Effector memory CD4-positive, alpha-beta T cell (primary cell): ENCODE data around the gene PPP2R3A.
"Not testable (repeated sequence)": the region's sequence is repeated elsewhere in the genome, so short reads cannot be mapped to it uniquely, and the experiment has no call there.

Experiments used
- DNase-seq, 3 donors: peaks; one replicate each; pipeline ENCODE4 v3.0.0-alpha.2; 2020
- H3K27ac ChIP-seq: 2 replicates; pipeline ENCODE4 v1.7.0; 2013; ENCODE audit warnings: mild to moderate bottlenecking, low read length, moderate library complexity; ENCODE audit not compliant: insufficient read depth, poor library complexity, severe bottlenecking
- H3K27me3 ChIP-seq: replicated peaks from 2 replicates; pipeline ENCODE4 v1.7.0; 2013; ENCODE audit warnings: mild to moderate bottlenecking, low read length; ENCODE audit not compliant: insufficient read depth, control insufficient read depth, poor library complexity, severe bottlenecking
- H3K36me3 ChIP-seq: 2 replicates; pipeline ENCODE4 v1.7.0; 2013; ENCODE audit warnings: mild to moderate bottlenecking, low read length, moderate library complexity; ENCODE audit not compliant: control insufficient read depth, insufficient read depth
- H3K4me1 ChIP-seq: 2 replicates; pipeline ENCODE4 v1.7.0; 2013; ENCODE audit warnings: low read length, mild to moderate bottlenecking; ENCODE audit not compliant: control insufficient read depth, insufficient read depth, poor library complexity, severe bottlenecking
- H3K4me3 ChIP-seq: 2 replicates; pipeline ENCODE4 v1.7.0; 2013; ENCODE audit warnings: low read length, low read depth, mild to moderate bottlenecking; ENCODE audit not compliant: insufficient read depth, poor library complexity, severe bottlenecking
- H3K9me3 ChIP-seq: 2 replicates; pipeline ENCODE4 v1.7.0; 2013; ENCODE audit warnings: mild to moderate bottlenecking, low read length, moderate library complexity; ENCODE audit not compliant: control insufficient read depth

The PPP2R3A gene

DNA sequence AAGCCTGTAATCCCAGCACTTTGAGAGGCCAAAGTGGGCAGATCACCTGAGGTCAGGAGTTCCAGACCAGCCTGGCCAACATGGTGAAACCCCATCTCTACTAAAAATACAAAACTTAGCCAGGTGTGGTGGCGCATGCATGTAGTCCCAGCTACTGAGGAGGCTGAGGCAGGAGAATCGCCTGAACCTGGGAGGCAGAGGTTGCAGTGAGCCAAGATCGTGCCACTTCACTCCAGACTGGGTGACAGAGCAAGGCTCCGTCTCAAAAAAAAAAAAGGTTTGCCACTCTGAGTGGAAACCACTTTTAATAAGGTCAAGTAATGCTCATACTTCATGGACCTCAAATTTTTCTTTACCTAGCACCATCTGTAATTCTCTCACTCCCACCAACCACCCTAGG is 178.9 kb downstream of the PPP2R3A start:
- DNase-seq, H3K4me3 ChIP-seq, H3K36me3 ChIP-seq, H3K4me1 ChIP-seq, H3K27ac ChIP-seq, H3K9me3 ChIP-seq, H3K27me3 ChIP-seq: not testable (repeated sequence)

DNA sequence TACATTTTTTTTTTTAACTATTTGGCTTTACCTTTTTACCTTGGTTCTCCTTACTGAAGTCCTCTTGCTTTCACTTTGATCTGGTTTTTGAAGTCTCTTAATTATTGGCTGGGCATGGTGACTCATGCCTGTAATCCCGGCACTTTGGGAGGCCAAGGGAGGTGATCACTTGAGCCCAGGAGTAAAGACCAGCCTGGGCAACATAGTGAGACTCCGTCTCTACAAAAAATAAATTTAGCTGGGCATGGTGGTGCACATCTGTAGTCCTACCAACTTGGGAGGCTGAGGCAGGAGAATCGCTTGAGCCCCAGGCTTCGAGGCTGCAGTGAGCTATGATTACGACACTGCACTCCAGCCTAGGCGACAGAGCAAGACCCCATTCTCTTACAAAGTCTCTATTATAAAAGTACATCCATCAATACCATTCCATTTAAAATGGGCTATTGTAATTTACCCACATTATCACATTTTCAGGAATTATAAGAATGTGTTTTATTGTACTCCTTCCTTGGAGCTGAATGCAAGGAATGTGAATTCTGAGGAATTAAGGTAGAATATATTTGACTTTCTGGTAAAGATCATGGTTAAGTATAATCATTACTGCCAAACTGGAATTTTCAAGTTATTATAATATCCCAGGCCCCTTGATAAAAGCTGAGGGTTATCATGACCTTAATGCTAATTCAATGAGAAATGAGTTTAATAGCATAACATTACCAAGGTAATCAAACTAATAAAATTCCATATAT is 181.6 kb downstream of the PPP2R3A start:
- Histone ChIP-seq H3K9me3 (no peaks in the 10 kb centered on the region), H3K4me3 (no peak overlapping the region), H3K27me3 (no peaks in the 10 kb centered on the region), H3K27ac (no peak overlapping the region), H3K4me1 (no peaks in the 10 kb centered on the region), H3K36me3 (peaks cover 12% of the 10 kb centered on the region)
- DNase-seq: no peak

DNA sequence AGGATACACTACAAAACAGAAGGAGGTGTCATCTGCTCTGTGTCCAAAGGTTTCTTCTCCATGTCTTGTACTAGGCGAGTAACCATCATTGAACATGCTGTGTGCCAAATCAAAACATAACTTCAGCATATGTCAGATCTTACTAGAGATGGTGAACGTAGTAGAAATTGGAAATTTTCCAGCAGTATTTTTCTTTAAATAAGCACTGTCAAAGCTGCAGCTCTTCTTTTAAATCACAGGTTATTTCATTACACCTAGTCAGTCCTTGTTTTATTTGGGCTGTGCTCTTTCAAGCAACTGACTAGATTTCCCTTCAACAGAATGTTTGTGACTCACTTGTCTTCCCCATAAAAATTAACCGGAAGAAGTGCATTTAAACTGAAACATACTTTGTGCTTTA is 184.1 kb downstream of the PPP2R3A start:
- no peak overlapping the region for H3K27ac ChIP-seq

DNA sequence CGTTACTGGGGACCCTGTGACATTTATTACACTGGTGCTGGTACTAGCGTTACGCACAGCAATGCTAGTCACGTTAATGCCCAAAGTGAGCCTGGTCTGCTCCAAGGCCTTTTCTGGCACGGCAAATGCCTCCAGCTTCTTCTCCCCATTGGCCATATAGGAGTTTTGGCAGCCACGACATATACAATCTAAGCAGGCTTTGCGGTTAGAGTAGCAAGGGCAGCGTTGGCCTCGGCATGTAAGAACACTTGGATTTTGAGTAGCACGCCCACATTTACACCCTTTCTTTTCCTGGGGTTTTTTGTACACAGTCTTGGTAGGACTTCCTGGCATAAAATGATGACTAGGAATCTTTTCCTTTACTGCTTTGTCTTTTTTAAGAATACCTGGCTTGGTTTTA is 185.7 kb downstream of the PPP2R3A start:
- Histone ChIP-seq H3K4me3 (no peak overlapping the region), H3K9me3 (no peaks in the 10 kb centered on the region), H3K4me1 (peaks cover 11% of the 10 kb centered on the region), H3K27me3 (no peaks in the 10 kb centered on the region), H3K27ac (no peak overlapping the region), H3K36me3 (peaks cover 19% of the 10 kb centered on the region)
- no peak for DNase-seq

More for the DNA sequence above, 184.1 kb downstream of the PPP2R3A start:
- Histone ChIP-seq H3K9me3 (no peaks in the 10 kb centered on the region), H3K4me3 (no peak overlapping the region), H3K36me3 (peaks cover 19% of the 10 kb centered on the region), H3K27me3 (no peaks in the 10 kb centered on the region), H3K4me1 (peaks cover 1% of the 10 kb centered on the region)
- no peak for DNase-seq

DNA sequence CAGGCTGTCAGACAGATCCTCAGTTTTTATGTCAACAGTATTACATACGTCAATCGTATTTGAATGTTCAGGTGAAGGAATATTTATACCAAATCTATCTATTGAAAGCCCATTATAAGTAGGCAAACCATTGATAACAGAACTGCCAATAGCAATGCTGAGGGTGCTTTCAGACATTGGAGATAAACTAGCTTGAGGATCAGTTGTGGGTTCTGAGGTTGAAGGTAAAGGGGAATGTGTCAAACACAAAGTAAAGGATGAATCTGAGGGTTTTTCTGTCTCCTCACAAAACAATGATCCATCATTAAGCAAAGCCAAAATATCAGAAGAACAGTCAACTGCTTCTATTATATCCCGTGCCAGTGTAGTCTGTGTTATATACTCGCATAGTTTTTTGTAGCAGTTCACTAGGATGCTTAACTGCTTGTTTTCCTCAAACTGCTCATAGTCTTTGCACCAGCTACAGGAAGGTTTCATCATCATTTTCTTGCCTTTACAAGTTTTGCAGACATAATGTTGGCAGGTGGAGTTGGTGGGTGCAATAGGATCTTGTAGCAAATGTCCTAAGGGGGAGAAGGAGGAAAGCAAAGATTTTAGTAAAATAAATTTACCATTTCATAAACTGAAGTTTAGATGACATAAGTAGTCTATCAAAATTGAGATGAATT is 186.8 kb downstream of the PPP2R3A start:
- H3K4me3 ChIP-seq: no peak overlapping the region
- H3K27me3 ChIP-seq: no peaks in the 10 kb centered on the region
- H3K4me1 ChIP-seq: peaks cover 15% of the 10 kb centered on the region
- no peak for DNase-seq
- no peak overlapping the region for H3K27ac ChIP-seq
- H3K36me3 ChIP-seq: peaks cover 19% of the 10 kb centered on the region
- H3K9me3 ChIP-seq: no peaks in the 10 kb centered on the region

DNA sequence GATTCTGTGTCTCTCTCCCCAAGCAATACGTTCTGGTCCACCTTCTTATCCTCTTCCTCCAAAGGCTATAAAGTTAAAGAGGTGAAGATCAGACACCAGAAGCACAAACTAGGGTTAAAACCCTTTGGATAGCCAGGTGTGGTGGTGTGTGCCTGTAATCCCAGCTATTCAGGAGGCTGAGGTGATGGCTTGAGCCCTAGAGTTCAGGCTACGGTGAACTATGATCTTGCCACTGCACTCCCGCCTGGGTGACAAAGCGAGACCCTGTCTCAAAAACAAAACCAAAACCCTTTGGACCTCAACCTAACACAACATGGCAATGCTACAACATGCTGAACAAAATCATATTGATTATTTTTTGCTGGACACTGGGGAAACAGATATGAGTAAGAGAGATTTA is 187.4 kb downstream of the PPP2R3A start:
- H3K27ac ChIP-seq: no peak overlapping the region
- H3K9me3 ChIP-seq: no peaks in the 10 kb centered on the region
- H3K36me3 ChIP-seq: peaks cover 19% of the 10 kb centered on the region
- peaks cover 15% of the 10 kb centered on the region for H3K4me1 ChIP-seq
- no peak for DNase-seq
- H3K4me3 ChIP-seq: no peak overlapping the region
- no peaks in the 10 kb centered on the region for H3K27me3 ChIP-seq

DNA sequence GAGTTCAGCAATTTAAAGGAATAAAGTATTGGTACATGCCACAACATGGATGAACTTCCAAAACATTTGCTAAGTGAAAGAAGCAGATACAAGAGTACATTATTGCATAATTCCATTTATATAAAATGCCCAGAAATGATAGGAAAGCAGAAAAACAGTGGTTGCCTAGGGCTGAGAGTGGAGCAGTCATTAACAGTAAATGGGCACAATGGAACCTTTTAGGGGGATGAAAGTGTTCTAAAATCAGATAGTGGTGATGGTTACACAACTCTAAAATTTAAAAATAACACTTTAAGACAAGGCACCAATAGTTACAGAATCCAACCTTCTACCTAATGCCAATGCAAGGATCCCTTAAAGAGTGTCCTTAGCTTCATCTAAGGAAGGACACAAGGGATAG is 196.0 kb downstream of the PPP2R3A start:
- Histone ChIP-seq H3K4me1 (peaks cover 4% of the 10 kb centered on the region), H3K27me3 (no peaks in the 10 kb centered on the region), H3K36me3 (no peaks in the 10 kb centered on the region), H3K9me3 (no peaks in the 10 kb centered on the region), H3K27ac (no peak overlapping the region), H3K4me3 (no peak overlapping the region)
- no peak for DNase-seq

DNA sequence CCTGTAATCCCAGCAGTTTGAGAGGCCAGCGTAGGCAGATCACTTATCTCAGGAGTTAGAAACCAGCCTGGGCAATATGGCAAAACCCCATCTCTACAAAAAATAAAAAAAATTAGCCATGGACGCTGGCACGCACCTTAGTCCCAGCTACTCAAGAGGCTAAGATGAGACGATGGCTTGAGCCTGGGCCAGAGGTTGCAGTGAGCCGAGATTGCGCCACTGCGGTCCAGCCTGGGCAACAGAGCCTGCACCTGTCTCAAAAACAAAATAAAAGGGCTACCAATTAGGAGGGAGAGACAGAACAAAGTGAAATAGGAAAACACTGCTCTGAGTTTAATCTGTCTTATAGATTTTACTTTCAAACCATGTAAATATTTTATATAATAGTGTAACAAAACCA is 196.8 kb downstream of the PPP2R3A start:
- H3K4me3 ChIP-seq: no peak overlapping the region
- DNase-seq: no peak

DNA sequence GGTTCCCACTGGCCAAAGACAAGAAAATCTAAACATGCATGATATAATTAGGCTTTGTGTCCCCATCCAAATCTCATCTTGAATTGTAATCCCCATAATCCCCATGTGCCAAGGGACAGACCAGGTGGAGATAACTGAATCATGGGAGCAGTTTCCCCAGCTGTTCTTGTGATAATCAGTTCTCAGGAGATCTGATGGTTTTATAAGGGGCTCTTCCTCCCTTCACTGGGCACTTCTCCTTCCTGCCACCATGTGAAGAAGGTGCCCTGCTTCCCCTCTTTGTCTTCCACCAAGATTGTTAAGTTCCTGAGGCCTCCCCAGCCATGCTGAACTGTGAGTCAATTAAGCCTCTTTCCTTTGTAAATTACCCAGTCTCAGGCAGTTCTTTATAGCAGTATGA is 198.1 kb downstream of the PPP2R3A start:
- not testable (repeated sequence) for DNase-seq, H3K4me1 ChIP-seq, H3K27me3 ChIP-seq, H3K27ac ChIP-seq, H3K9me3 ChIP-seq, H3K4me3 ChIP-seq, H3K36me3 ChIP-seq

More for the DNA sequence above, 196.8 kb downstream of the PPP2R3A start:
- Histone ChIP-seq H3K4me1 (peaks cover 3% of the 10 kb centered on the region), H3K9me3 (no peaks in the 10 kb centered on the region), H3K36me3 (no peaks in the 10 kb centered on the region), H3K27me3 (no peaks in the 10 kb centered on the region), H3K27ac (no peak overlapping the region)

DNA sequence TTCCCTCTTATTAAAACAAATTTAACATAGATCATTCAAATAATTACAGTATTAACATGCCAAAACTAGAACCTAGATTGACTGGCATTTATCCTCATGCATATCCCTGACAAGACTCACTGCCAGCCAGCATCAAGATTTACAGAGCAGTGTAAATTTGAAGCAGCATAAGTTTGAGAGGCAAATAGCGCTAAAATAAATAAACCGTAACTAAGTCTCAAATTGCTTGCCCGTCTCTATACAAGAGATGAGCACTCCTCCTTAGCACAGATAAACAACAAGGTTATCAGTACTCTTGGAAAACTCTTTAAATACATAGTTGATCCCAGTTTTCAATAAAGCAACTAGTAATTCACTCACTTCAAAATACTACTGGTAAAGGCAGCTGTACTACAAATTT is 201.0 kb downstream of the PPP2R3A start:
- Histone ChIP-seq H3K36me3 (no peaks in the 10 kb centered on the region), H3K27ac (no peak overlapping the region), H3K4me3 (no peak overlapping the region), H3K9me3 (no peaks in the 10 kb centered on the region), H3K27me3 (no peaks in the 10 kb centered on the region), H3K4me1 (peaks cover 8% of the 10 kb centered on the region)
- DNase-seq: no peak
